Gastrocnemius medialis (tissue), 4 donors: Measurements from ENCODE around the gene RAB17. TPM values are rescaled to one million over a fixed set of nuclear protein-coding genes. Genes with fewer than 3 reads are reported as not detected.

ENCODE experiments used
- ATAC-seq, 2 donors: fragments of 150-250 bp; one replicate each; pipeline ENCODE4 v1.9.1; 2016
- DNase-seq, 2 donors: peaks; one replicate each; pipeline ENCODE4 v3.0.0-alpha.2; 2019
- H3K27ac ChIP-seq, 4 donors: fragments of 200-600 bp; sonication (generic); 1 replicate in 1 of 4; 2 replicates in 3 of 4; pipeline ENCODE4 v1.5.1; 2016 to 2018; ENCODE audit warnings: mild to moderate bottlenecking in 2 of 4, moderate library complexity in 1 of 4
- H3K27me3 ChIP-seq, 3 donors: fragments of 200-600 bp; sonication (generic) in 2 of 3; 1 replicate in 1 of 3; 2 replicates in 2 of 3; pipeline versions ENCODE4 v1.5.1 to v1.6.0; 2016 to 2019; ENCODE audit warnings: mild to moderate bottlenecking in 1 of 3, moderate library complexity in 1 of 3
- H3K36me3 ChIP-seq, 2 donors: fragments of 200-600 bp; sonication (generic) in 1 of 2; one replicate each; pipeline ENCODE4 v1.5.1; 2017 to 2018
- H3K4me1 ChIP-seq, 2 donors: fragments of 200-600 bp; sonication (generic) in 1 of 2; one replicate each; pipeline ENCODE4 v1.5.1; 2016 to 2017; ENCODE audit warnings: mild to moderate bottlenecking in 2 of 2
- H3K4me3 ChIP-seq, 4 donors: fragments of 200-600 bp; sonication (generic) in 3 of 4; 1 replicate in 1 of 4; 2 replicates in 3 of 4; pipeline ENCODE4 v1.5.1; 2016 to 2019; ENCODE audit warnings: mild to moderate bottlenecking in 2 of 4
- H3K9me3 ChIP-seq, 3 donors: fragments of 200-600 bp; sonication (generic) in 2 of 3; 1 replicate in 1 of 3; 2 replicates in 2 of 3; pipeline ENCODE4 v1.5.1; 2016 to 2019
- CTCF ChIP-seq, 5 experiments: fragments of 450-650 bp in 3 of 5; fragments of 200-600 bp in 2 of 5; sonication (generic) in 2 of 5; IDR thresholded peaks in 4 of 5; conservative IDR thresholded peaks in 1 of 5; 1 replicate in 4 of 5; 2 replicates in 1 of 5; pipeline ENCODE4 v1.5.1; 2016 to 2019; ENCODE audit warnings: antibody characterized with exemption in 5 of 5, mild to moderate bottlenecking in 3 of 5, moderate library complexity in 3 of 5
- POLR2A ChIP-seq, 2 donors: fragments of 450-650 bp; IDR thresholded peaks; one replicate each; pipeline ENCODE4 v1.6.1; 2017; ENCODE audit warnings: antibody characterized with exemption in 2 of 2, mild to moderate bottlenecking in 2 of 2, moderate library complexity in 2 of 2
- in situ Hi-C, 4 donors: fragments of 200-750 bp; cut with MboI; loops; one replicate each; pipeline versions ENCODE4 v1.15.0 to v1.8.0; 2017; ENCODE audit warnings: low sequenced_read_pairs in 4 of 4
- intact Hi-C: fragments of 100-400 bp; cut with DNase I; formaldehyde crosslinking; loops from one replicate; pipeline ENCODE4 v1.15.1; 2023; ENCODE audit warnings: low total_unique reads
- total RNA-seq, 4 donors: library from RNA; depleted of rRNA; stranded (reverse); fragments of >200 nt; gene quantifications; one replicate each; pipeline versions ENCODE4 v1.1.0 to v1.2.3, GENCODE V29; 2016

The RAB17 gene
- total RNA-seq, 4 donors from 2014 or later: 0.42 to 1.3 TPM; not detected in 2

DNA sequence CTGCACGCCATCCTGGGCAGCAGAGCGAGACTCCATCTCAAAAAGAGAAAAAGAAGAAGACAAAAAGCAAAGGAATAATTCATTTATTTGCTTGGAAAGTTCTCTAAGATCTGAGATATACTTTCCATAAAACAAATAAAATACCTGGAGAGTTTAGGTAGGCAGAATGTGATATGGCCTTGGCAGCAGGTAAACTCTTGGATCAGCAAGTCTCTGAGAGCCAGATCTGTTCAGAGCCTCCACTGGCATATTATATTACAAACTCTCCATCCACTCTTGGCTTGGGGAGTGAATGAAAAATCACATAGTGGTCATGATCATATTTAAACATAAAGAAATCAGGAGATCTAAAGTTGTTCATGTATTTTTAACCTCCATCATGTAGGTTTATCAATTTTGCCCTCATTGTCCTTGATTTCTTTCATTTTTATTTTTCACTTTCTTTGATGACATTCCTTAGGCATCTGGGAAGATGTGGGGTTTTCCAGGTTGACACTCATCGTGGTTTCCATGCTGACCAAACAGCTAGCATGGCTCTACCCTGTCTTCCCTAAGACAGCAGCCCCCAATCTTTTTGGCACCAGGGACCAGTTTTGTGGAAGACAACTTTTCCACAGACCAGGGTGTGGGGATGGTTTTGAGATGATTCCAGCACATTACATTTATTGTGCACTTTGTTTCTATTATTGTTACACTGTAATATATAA is 47.0 kb upstream of the RAB17 start:
- in situ Hi-C loops (no loop called here), intact Hi-C loops (loop anchor here (1.0 to 10.0 kb wide), 2 partner anchors 8 to 1393 kb away; no protein-coding TSS in a partner anchor)
- no peaks in the 10 kb centered on the region for H3K27me3 ChIP-seq
- DNase-seq: no peak
- H3K4me1 ChIP-seq: peaks cover 61 to 80% of the 10 kb centered on the region in 2 donors
- H3K27ac ChIP-seq: peak overlapping the region; percentile 88 to 96 (median 94)
- no peaks in the 10 kb centered on the region for H3K9me3 ChIP-seq
- H3K36me3 ChIP-seq: no peaks in the 10 kb centered on the region
- TF ChIP-seq POLR2A (IDR thresholded peaks at IDR 0.05) (no peak), CTCF (IDR thresholded peaks at IDR 0.05 in 4 of 5, conservative IDR thresholded peaks at IDR 0.05 in 1 of 5) (no peak)
- ATAC-seq: no peak
- no peak overlapping the region for H3K4me3 ChIP-seq

GRCh38 chr2:237636578-237636977 is 46.0 kb upstream of the RAB17 start:
- no peaks in the 10 kb centered on the region for H3K27me3 ChIP-seq
- intact Hi-C loops: loop anchor here (10.0 kb wide), 1 partner anchor 1392 kb away; no protein-coding TSS in a partner anchor
- H3K9me3 ChIP-seq: no peaks in the 10 kb centered on the region
- no peak overlapping the region for H3K4me3 ChIP-seq
- in situ Hi-C loops: no loop called here
- TF ChIP-seq POLR2A (IDR thresholded peaks at IDR 0.05): no peak
- no peak for TF ChIP-seq CTCF (IDR thresholded peaks at IDR 0.05 in 4 of 5, conservative IDR thresholded peaks at IDR 0.05 in 1 of 5)
- peaks cover 70 to 79% of the 10 kb centered on the region in 2 donors for H3K4me1 ChIP-seq
- ATAC-seq (no peak), DNase-seq (no peak)
- peak overlapping the region; percentile 88 to 96 (median 94) for H3K27ac ChIP-seq
- H3K36me3 ChIP-seq: no peaks in the 10 kb centered on the region

- no peak for ATAC-seq
- no peak for TF ChIP-seq CTCF (IDR thresholded peaks at IDR 0.05 in 4 of 5, conservative IDR thresholded peaks at IDR 0.05 in 1 of 5)
- TF ChIP-seq POLR2A (IDR thresholded peaks at IDR 0.05): no peak
- no peaks in the 10 kb centered on the region for H3K9me3 ChIP-seq
- no peak overlapping the region for H3K4me3 ChIP-seq
- H3K27me3 ChIP-seq: no peaks in the 10 kb centered on the region
- H3K27ac ChIP-seq: peak overlapping the region; percentile 73 to 84 (median 78)
- DNase-seq: peak in 1 of 2 donors; percentile 51
- H3K36me3 ChIP-seq: no peaks in the 10 kb centered on the region
- in situ Hi-C loops: no loop called here
- intact Hi-C loops: loop anchor here (10.0 kb wide), 1 partner anchor 1388 kb away; no protein-coding TSS in a partner anchor
- peaks cover 72 to 76% of the 10 kb centered on the region in 2 donors for H3K4me1 ChIP-seq
Measured at GRCh38 chr2:237633061-237633561, 42.6 kb upstream of the RAB17 start.

- H3K36me3 ChIP-seq: no peaks in the 10 kb centered on the region
- in situ Hi-C loops (no loop called here), intact Hi-C loops (loop anchor here (10.0 kb wide), 1 partner anchor 1387 kb away; no protein-coding TSS in a partner anchor)
- ATAC-seq (no peak), DNase-seq (no peak)
- peaks cover 63 to 66% of the 10 kb centered on the region in 2 donors for H3K4me1 ChIP-seq
- no peak overlapping the region for H3K4me3 ChIP-seq
- no peak for TF ChIP-seq POLR2A (IDR thresholded peaks at IDR 0.05)
- H3K27me3 ChIP-seq: no peaks in the 10 kb centered on the region
- peak overlapping the region; percentile 73 to 84 (median 78) for H3K27ac ChIP-seq
- no peaks in the 10 kb centered on the region for H3K9me3 ChIP-seq
Measured at GRCh38 chr2:237631801-237632585, 41.5 kb upstream of the RAB17 start.
